Measurements from ENCODE around the gene PHF14. TPM values are rescaled to one million over a fixed set of nuclear protein-coding genes. Genes with fewer than 3 reads are reported as not detected.

PHF14 gene
- total RNA-seq = 38.6 and 43.4 TPM in 2 replicates
- 6.7 and 8.8 TPM in 2 replicates for polyA plus RNA-seq
- 16.6 and 17.7 TPM in 2 replicates for polyA plus RNA-seq (2011; cell fraction: cytosol; rRNA removed)
- 27.1 and 36.3 TPM in 2 replicates for polyA plus RNA-seq (2011; cell fraction: nucleus; rRNA removed)
- polyA plus RNA-seq (2012) = 20.3 and 28.0 TPM in 2 replicates
- 26.9 and 29.1 TPM in 2 replicates for polyA minus RNA-seq
- polyA minus RNA-seq (2011; cell fraction: cytosol; rRNA and poly(A)+ RNA removed) = 11.9 TPM
- polyA minus RNA-seq (2011; cell fraction: nucleus; rRNA and poly(A)+ RNA removed) = 99.3 and 123 TPM in 2 replicates
- Bru-seq, nascent RNA = percentile 90 among the genes with signal in this experiment
- BruChase-seq, experiment 1, labeled RNA remaining after a 6-hour chase = percentile 76 among the genes with signal in this experiment
- percentile 84 among the genes with signal in this experiment for BruChase-seq, experiment 2, labeled RNA remaining after a 2-hour chase
- long read RNA-seq, transcript PHF14-215 (18 exons, 3,407 nt) = major isoform, 11 of 75 reads
- long read RNA-seq, partial matches to known transcripts = 52 of 75 reads
- long read RNA-seq, other reads (novel, unspliced or antisense) = 8 of 75 reads

GRCh38 chr7:10973061-10973941 lies at the start of gene PHF14:
Gene PHF14 (plus strand): TSS chr7:10973872. CDS start chr7:10974324, 452 bp downstream.
- H3K4me1 ChIP-seq (ENCODE audit: control insufficient read depth, extremely low read depth, insufficient read depth, low read length) = peaks cover 19% of the 10 kb centered on the region
- dilution Hi-C loops (cut with MboI; ENCODE audit: extremely low pct_ligation_motif_present, low sequenced_read_pairs) = no loop called here
- H3K27me3 ChIP-seq (ENCODE audit: control insufficient read depth in 2 of 2, insufficient read depth in 2 of 2, low read length in 2 of 2) = peaks cover 7% of the 10 kb centered on the region in 2 experiments
- peaks cover 18% of the 10 kb centered on the region for H3K79me2 ChIP-seq (ENCODE audit: control insufficient read depth, insufficient read depth, low read length)
- peak within 1 kb of the TSS; percentile 94 for H3K4me2 ChIP-seq (ENCODE audit: insufficient read depth, low read length)
- DNase-seq (ENCODE audit: low read depth, low spot score) (peak; percentile 98), FAIRE-seq (peak; percentile 99)
- H4K20me1 ChIP-seq (replicated peaks; ENCODE audit: control insufficient read depth, extremely low read depth, insufficient read depth, low read length) = no peaks in the 10 kb centered on the region
- H3K36me3 ChIP-seq (ENCODE audit: control insufficient read depth in 2 of 2, extremely low read depth in 1 of 2, insufficient read depth in 2 of 2, low read length in 2 of 2) = peaks cover 0 to 2% of the 10 kb centered on the region in 2 experiments
- H3K27ac ChIP-seq (ENCODE audit: insufficient read depth, low read depth, low read length) = peak within 1 kb of the TSS; percentile 64
- intact Hi-C loops (cut with micrococcal nuclease) = loop anchor here (1.0 to 5.0 kb wide), 2 partner anchors 33 to 816 kb away; a partner anchor contains a TSS
- no peaks in the 10 kb centered on the region for H3K9me1 ChIP-seq (replicated peaks; ENCODE audit: control insufficient read depth, extremely low read depth, insufficient read depth, low read length)
- peak within 1 kb of the TSS; percentile 80 for H3K9ac ChIP-seq (replicated peaks; ENCODE audit: extremely low read depth, insufficient read depth, low read length)
- H3K4me3 ChIP-seq (replicated peaks in 1 of 3; ENCODE audit: insufficient read depth in 1 of 3, low read depth in 1 of 3, low read length in 3 of 3) = peak within 1 kb of the TSS; percentile 47 to 84 (median 80)
- TSS peak; percentile 43 for BruUV-seq (replicated peaks)
- peak; percentile 20 for TF ChIP-seq MYC (IDR thresholded peaks at IDR 0.05; ENCODE audit: low read depth, low read length)
- TF ChIP-seq JUN (IDR thresholded peaks at IDR 0.05; ENCODE audit: borderline replicate concordance, insufficient read depth, insufficient read length, low read depth) = no peak
- TF ChIP-seq CTCF (IDR thresholded peaks at IDR 0.05; ENCODE audit: extremely low read depth in 1 of 2, insufficient read depth in 1 of 2, low read depth in 1 of 2, low read length in 2 of 2) = no peak
- peak; percentile 80 for TF ChIP-seq MAX (IDR thresholded peaks at IDR 0.05; ENCODE audit: insufficient read depth, insufficient read length)
- TF ChIP-seq FOS (IDR thresholded peaks at IDR 0.05; ENCODE audit: borderline replicate concordance, insufficient read depth, low read length) = no peak
- no peak for TF ChIP-seq EZH2 (IDR thresholded peaks at IDR 0.05; ENCODE audit: borderline replicate concordance, low read depth, low read length, severe bottlenecking)
- TF ChIP-seq GATA2 (IDR thresholded peaks at IDR 0.05; ENCODE audit: insufficient read depth, insufficient read length, low read depth, low read length) = no peak
- TF ChIP-seq POLR2A (IDR thresholded peaks at IDR 0.05; ENCODE audit: low read depth, low read length) = peak; percentile 86
- peak; percentile 76 for TF ChIP-seq POLR2AphosphoS5 (IDR thresholded peaks at IDR 0.05; ENCODE audit: insufficient read depth, low read depth, low read length)
- no peaks in the 10 kb centered on the region for H3K9me3 ChIP-seq (replicated peaks; ENCODE audit: control insufficient read depth, insufficient read depth, low read length)
- peak within 1 kb of the TSS; percentile 90 for H2AFZ ChIP-seq (ENCODE audit: low read depth, low read length)
- ChIA-PET POLR2A (interaction anchor here (0.7 to 2.2 kb wide), 3 partner anchors 33 to 91 kb away, joined by 4 to 9 read pairs (median 6); a partner anchor contains a TSS), CTCF (interaction anchor here (1.3 to 2.1 kb wide), 2 partner anchors 12 to 238 kb away, joined by 4 to 5 read pairs; no protein-coding TSS in a partner anchor)
